ENCODE results near the gene LTB4R2.
"Not testable (repeated sequence)": the region's sequence is repeated elsewhere in the genome, so short reads cannot be mapped to it uniquely, and the experiment has no call there.

- TF ChIP-seq YY1 (tag by site-specific recombination; IDR thresholded peaks at IDR 0.05); ZNF514 (tag by site-specific recombination; IDR thresholded peaks at IDR 0.05); ZBTB20 (tag by site-specific recombination; IDR thresholded peaks at IDR 0.05); ZNF639 (tag by site-specific recombination; IDR thresholded peaks at IDR 0.05); ZNF473 (tag by site-specific recombination; IDR thresholded peaks at IDR 0.05); ZNF580 (tag by site-specific recombination; IDR thresholded peaks at IDR 0.05); CTCF (tag by site-specific recombination; IDR thresholded peaks at IDR 0.05); ATF2 (tag by site-specific recombination; IDR thresholded peaks at IDR 0.05; ENCODE audit: low read depth); ZNF48 (tag by site-specific recombination; IDR thresholded peaks at IDR 0.05); ZNF114 (tag by site-specific recombination; IDR thresholded peaks at IDR 0.05); KLF16 (tag by site-specific recombination; IDR thresholded peaks at IDR 0.05); SALL2 (tag by site-specific recombination; IDR thresholded peaks at IDR 0.05; ENCODE audit: borderline replicate concordance); ZNF707 (tag by site-specific recombination; IDR thresholded peaks at IDR 0.05): not testable (repeated sequence)
Observed at GRCh38 chr14:24354482-24354825, 44.5 kb downstream of the LTB4R2 start.
